HepG2 (cell line): Measurements from ENCODE around the gene IPO9. TPM values are rescaled to one million over a fixed set of nuclear protein-coding genes. Genes with fewer than 3 reads are reported as not detected.

Experiments
- AFF4 ChIP-seq: sonication (generic); formaldehyde crosslinking; IDR thresholded peaks from 2 replicates; pipeline ENCODE4 v1.4.0; 2020; ENCODE audit warnings: missing genetic modification reagents
- ATF3 ChIP-seq: sonication (generic); formaldehyde crosslinking; IDR thresholded peaks from 2 replicates; pipeline ENCODE4 v1.4.0; 2020; ENCODE audit warnings: missing genetic modification reagents
- CEBPZ ChIP-seq: IDR thresholded peaks from 2 replicates; pipeline ENCODE4 v1.6.1; 2012; ENCODE audit warnings: low read length, improper control_type of control experiment
- ETV6 ChIP-seq: sonication (generic); formaldehyde crosslinking; conservative IDR thresholded peaks from 2 replicates; pipeline ENCODE4 v1.4.0; 2020; ENCODE audit warnings: missing genetic modification reagents
- KMT2A ChIP-seq: sonication (generic); formaldehyde crosslinking; IDR thresholded peaks from 2 replicates; pipeline ENCODE4 v1.4.0; 2020; ENCODE audit warnings: missing genetic modification reagents
- MATR3 ChIP-seq: sonication (generic); formaldehyde crosslinking; IDR thresholded peaks from 2 replicates; pipeline ENCODE4 v1.4.0; 2020; ENCODE audit warnings: missing genetic modification reagents
- NCOA2 ChIP-seq: sonication (generic); formaldehyde crosslinking; IDR thresholded peaks from 2 replicates; pipeline ENCODE4 v1.8.0; 2022; ENCODE audit warnings: inconsistent platforms
- SRSF4 ChIP-seq: fragments of 200-400 bp; formaldehyde crosslinking; IDR thresholded peaks from one replicate; pipeline ENCODE4 v1.6.1; 2018; ENCODE audit warnings: mild to moderate bottlenecking, low read depth, low read length, moderate library complexity; ENCODE audit not compliant: poor library complexity, severe bottlenecking
- ZFX ChIP-seq: sonication (generic); formaldehyde crosslinking; IDR thresholded peaks from 2 replicates; pipeline ENCODE4 v1.4.0; 2020; ENCODE audit warnings: mild to moderate bottlenecking, low read depth, missing genetic modification reagents, moderate library complexity
- ZNF329 ChIP-seq: sonication (generic); formaldehyde crosslinking; IDR thresholded peaks from 2 replicates; pipeline ENCODE4 v1.9.0; 2021; ENCODE audit warnings: low read depth, mild to moderate bottlenecking, missing genetic modification reagents
- ZNF441 ChIP-seq: sonication (generic); formaldehyde crosslinking; IDR thresholded peaks from 2 replicates; pipeline ENCODE4 v1.7.0; 2021; ENCODE audit warnings: missing genetic modification reagents, borderline replicate concordance
- ZSCAN31 ChIP-seq: sonication (generic); formaldehyde crosslinking; IDR thresholded peaks from 2 replicates; pipeline ENCODE4 v1.5.0; 2020; ENCODE audit warnings: low read depth, mild to moderate bottlenecking, missing genetic modification reagents
- polyA plus RNA-seq, 8 experiments: library from polyadenylated mRNA; depleted of rRNA in 3 of 8; stranded (reverse) in 7 of 8; unstranded in 1 of 8; fragments of >200 nt; fragmentation: Illumina TruSeq in 4 of 8; extraction: Trizol in 4 of 8; gene quantifications; 2 replicates each; pipeline versions ENCODE4 v1.2.1 to v1.2.3, GENCODE V29; 2011 to 2016; ENCODE audit warnings: low read depth in 4 of 8, missing spikeins in 1 of 8, mixed read lengths in 1 of 8; ENCODE audit not compliant: insufficient read depth in 1 of 8
- total RNA-seq, 5 experiments: library from RNA; depleted of rRNA; stranded (reverse); fragments of >200 nt; fragmentation: Illumina TruSeq; extraction: Trizol; gene quantifications; 2 replicates each; pipeline ENCODE4 v1.2.3, GENCODE V29; 2016; ENCODE audit warnings: low read depth in 1 of 5
- TF ChIP-seq, protein P1 (sequence below): IDR thresholded peaks from 2 replicates; pipeline ENCODE4 v1.6.1; 2016; ENCODE audit warnings: missing biosample characterization, missing genetic modification reagents, low read depth
- TF ChIP-seq, protein P2 (sequence below): sonication (generic); formaldehyde crosslinking; IDR thresholded peaks from 2 replicates; pipeline ENCODE4 v1.4.0; 2020; ENCODE audit warnings: missing genetic modification reagents
- TF ChIP-seq, protein P3 (sequence below): sonication (generic); formaldehyde crosslinking; IDR thresholded peaks from 2 replicates; pipeline ENCODE4 v1.4.0; 2020; ENCODE audit warnings: mild to moderate bottlenecking, low read depth, missing genetic modification reagents

Gene IPO9
- total and polyA plus RNA-seq, 2 of the 13 experiments (the other 11 are each of a cell fraction or from before 2014, with no cell fraction given): 31.0 to 34.8 TPM

GRCh38 chr1:201895913-201896807, 67.2 kb downstream of the IPO9 start (continued):
- TF ChIP-seq, protein P1, sequence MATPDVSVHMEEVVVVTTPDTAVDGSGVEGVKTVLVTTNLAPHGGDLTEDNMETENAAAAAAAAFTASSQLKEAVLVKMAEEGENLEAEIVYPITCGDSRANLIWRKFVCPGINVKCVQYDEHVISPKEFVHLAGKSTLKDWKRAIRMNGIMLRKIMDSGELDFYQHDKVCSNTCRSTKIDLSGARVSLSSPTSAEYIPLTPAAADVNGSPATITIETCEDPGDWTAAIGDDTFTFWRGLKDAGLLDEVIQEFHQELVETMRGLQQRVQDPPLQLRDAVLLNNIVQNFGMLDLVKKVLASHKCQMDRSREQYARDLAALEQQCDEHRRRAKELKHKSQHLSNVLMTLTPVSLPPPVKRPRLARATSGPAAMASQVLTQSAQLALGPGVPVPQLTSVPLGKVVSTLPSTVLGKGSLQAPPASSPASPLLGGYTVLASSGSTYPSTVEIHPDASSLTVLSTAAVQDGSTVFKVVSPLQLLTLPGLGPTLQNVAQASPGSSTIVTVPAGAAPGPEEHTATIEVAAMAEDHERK: no peak
- no peak for TF ChIP-seq KMT2A (CRISPR knock-in tag)
- no peak for TF ChIP-seq ZNF329 (CRISPR knock-in tag)
- no peak for TF ChIP-seq AFF4
- TF ChIP-seq ATF3 (CRISPR knock-in tag): peak; percentile 99
- peak; percentile 75; the same call in 1 of the 2 replicates for TF ChIP-seq ZNF441 (CRISPR knock-in tag)
- no peak for TF ChIP-seq ZFX (CRISPR knock-in tag)
- TF ChIP-seq, protein P2, sequence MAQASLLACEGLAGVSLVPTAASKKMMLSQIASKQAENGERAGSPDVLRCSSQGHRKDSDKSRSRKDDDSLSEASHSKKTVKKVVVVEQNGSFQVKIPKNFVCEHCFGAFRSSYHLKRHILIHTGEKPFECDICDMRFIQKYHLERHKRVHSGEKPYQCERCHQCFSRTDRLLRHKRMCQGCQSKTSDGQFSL: no peak
- no peak for TF ChIP-seq CEBPZ
- TF ChIP-seq SRSF4: no peak
- no peak for TF ChIP-seq MATR3
- no peak for TF ChIP-seq ETV6 (CRISPR knock-in tag)
- TF ChIP-seq NCOA2 (CRISPR knock-in tag): 0 out of 2 replicates have a peak, but pooled peaks have one; percentile 17
- no peak for TF ChIP-seq ZSCAN31 (CRISPR knock-in tag)
- TF ChIP-seq, protein P3, sequence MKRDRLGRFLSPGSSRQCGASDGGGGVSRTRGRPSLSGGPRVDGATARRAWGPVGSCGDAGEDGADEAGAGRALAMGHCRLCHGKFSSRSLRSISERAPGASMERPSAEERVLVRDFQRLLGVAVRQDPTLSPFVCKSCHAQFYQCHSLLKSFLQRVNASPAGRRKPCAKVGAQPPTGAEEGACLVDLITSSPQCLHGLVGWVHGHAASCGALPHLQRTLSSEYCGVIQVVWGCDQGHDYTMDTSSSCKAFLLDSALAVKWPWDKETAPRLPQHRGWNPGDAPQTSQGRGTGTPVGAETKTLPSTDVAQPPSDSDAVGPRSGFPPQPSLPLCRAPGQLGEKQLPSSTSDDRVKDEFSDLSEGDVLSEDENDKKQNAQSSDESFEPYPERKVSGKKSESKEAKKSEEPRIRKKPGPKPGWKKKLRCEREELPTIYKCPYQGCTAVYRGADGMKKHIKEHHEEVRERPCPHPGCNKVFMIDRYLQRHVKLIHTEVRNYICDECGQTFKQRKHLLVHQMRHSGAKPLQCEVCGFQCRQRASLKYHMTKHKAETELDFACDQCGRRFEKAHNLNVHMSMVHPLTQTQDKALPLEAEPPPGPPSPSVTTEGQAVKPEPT (CRISPR knock-in tag): no peak
